GM11168 (cell line): ENCODE data around the gene DUOX1.

Experiments
- in situ Hi-C: fragments of 300-500 bp; cut with MboI; formaldehyde crosslinking; loops from one replicate; pipeline ENCODE4 v1.12.0; 2022; ENCODE audit warnings: low sequenced_read_pairs; ENCODE audit not compliant: unreplicated experiment

DUOX1 gene

DNA sequence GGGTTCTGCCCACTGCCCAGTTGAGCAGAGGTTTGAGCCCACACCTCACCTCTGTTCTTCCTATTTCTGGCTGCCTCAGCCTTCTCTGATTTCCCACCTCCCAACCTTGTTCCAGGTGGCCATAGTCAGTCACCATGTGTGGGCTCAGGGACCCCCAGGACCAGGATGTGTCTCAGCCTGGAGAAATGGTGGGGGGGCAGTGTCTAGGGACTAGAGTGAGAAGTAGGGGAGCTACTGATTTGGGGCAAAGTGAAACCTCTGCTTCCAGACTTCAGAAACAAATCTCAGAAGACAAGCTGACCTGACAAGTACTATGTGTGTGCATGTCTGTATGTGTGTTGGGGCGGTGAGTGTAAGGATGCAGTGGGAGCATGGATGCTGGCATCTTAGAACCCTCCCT, 35.1 kb downstream of the DUOX1 start:
- in situ Hi-C loops, result loop anchor here (25.0 kb wide), 1 partner anchor 447 kb away; no protein-coding TSS in a partner anchor

- in situ Hi-C loops, result loop anchor here (25.0 kb wide), 1 partner anchor 447 kb away; no protein-coding TSS in a partner anchor
Measured at GRCh38 chr15:45165536-45165935, 35.7 kb downstream of the DUOX1 start.

- in situ Hi-C loops, result loop anchor here (25.0 kb wide), 1 partner anchor 445 kb away; no protein-coding TSS in a partner anchor
Measured at GRCh38 chr15:45166834-45167630, 37.2 kb downstream of the DUOX1 start.

DNA sequence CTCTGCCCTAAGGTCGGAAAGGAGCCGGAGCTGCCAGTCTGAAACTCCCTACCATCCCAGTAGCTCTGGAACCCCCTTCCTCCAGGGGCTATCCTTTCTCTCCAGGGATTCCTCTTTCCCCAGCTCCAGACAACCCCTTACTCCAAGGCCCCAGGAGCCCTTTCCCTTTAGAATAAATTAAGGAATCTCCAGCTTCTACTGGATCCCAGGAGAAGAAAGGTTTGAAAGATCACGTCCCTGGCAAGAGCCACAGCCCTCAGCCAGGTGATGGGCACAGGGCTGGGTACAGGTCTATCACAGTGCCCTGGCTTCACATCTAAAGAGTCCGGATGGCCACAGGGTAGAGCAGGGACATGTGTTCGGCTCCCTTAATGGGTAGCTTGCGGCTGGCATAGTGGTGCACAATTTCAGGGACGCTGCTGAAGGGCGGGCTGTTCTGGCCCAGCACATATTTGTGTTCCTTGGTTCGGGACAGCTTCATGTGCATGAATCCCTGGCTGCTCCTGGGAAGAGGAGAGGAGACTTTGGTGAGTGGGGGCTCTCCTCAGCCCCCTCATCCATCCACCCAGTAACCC, 37.9 kb downstream of the DUOX1 start:
- in situ Hi-C loops, result loop anchor here (25.0 kb wide), 1 partner anchor 445 kb away; no protein-coding TSS in a partner anchor

GRCh38 chr15:45168286-45168685, 38.5 kb downstream of the DUOX1 start:
- in situ Hi-C loops, result loop anchor here (25.0 kb wide), 1 partner anchor 444 kb away; no protein-coding TSS in a partner anchor

- in situ Hi-C loops, result loop anchor here (25.0 kb wide), 1 partner anchor 443 kb away; no protein-coding TSS in a partner anchor
Measured at GRCh38 chr15:45168751-45169551, 39.2 kb downstream of the DUOX1 start.

- in situ Hi-C loops, result loop anchor here (25.0 kb wide), 1 partner anchor 442 kb away; no protein-coding TSS in a partner anchor
Measured at GRCh38 chr15:45169608-45170480, 40.0 kb downstream of the DUOX1 start.

- in situ Hi-C loops, result loop anchor here (25.0 kb wide), 1 partner anchor 440 kb away; no protein-coding TSS in a partner anchor
Measured at GRCh38 chr15:45171912-45172311, 42.1 kb downstream of the DUOX1 start.

- in situ Hi-C loops, result loop anchor here (25.0 kb wide), 1 partner anchor 438 kb away; no protein-coding TSS in a partner anchor
Measured at GRCh38 chr15:45174069-45174468, 44.3 kb downstream of the DUOX1 start.

GRCh38 chr15:45174577-45174976, 44.8 kb downstream of the DUOX1 start:
- in situ Hi-C loops, result loop anchor here (25.0 kb wide), 1 partner anchor 438 kb away; no protein-coding TSS in a partner anchor

GRCh38 chr15:45177285-45177684, 47.5 kb downstream of the DUOX1 start:
- in situ Hi-C loops, result no loop called here

DNA sequence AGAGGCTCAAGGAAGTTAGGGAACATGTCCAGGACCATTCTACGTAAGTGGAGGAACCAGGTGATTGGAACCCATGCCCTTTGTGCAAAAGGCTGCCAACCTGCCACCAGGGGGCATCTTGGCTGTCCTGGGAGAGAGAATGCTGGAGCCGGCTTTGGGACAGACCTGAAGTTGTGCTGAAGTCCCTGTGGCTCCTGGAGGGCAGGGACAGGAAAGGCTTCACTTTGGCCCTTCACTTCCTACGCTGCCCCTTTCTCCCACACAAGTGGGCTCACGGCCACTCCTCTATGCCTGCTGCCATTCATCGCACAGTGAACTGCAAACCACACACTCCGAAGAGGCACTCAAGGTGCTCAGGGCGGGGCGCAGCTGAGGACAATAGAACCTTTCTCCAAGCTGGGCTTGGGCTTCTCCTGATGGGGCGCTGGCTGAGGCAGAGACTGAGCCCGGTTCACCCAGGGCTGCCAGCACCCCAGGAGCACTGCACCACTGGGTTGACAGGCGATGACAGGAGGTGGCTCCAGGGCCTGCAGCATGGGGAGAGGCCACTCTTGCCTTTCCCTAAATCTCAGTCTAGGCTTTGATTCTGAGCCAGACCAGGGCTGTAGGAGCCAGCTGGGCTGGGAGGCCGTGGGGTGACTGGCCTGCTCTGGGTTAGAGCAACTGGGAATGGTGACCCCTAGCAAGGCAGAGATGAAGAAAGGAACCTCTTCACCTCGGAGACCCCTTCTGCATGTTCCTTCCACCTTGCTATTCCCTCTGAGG, 49.6 kb downstream of the DUOX1 start:
- in situ Hi-C loops, result no loop called here

DNA sequence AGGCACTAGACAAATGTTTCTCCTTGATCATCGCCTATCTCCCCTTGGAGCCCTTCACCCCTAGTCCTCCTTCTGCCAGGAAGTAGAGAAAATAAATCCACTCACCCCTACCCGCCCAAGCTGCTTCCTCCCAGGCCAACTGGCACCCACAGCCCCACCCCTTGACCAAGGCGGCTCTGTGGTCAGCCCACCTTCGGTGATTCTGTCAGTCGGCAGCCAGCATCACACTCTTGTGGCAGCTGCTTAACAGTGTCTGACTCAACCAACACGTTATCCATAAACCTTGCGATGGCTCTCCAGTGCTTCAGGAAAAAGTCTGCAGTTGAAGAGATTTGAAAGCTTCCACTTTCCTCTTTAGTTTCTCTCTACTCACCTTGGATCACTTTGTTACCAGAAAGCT, 50.4 kb downstream of the DUOX1 start:
- in situ Hi-C loops, result no loop called here

- in situ Hi-C loops, result no loop called here
Measured at GRCh38 chr15:45180648-45181436, 51.0 kb downstream of the DUOX1 start.

GRCh38 chr15:45181491-45182285, 51.9 kb downstream of the DUOX1 start:
- in situ Hi-C loops, result no loop called here

GRCh38 chr15:45182996-45183395, 53.2 kb downstream of the DUOX1 start:
- in situ Hi-C loops, result no loop called here

- in situ Hi-C loops, result no loop called here
Measured at GRCh38 chr15:45183511-45183910, 53.7 kb downstream of the DUOX1 start.
